Measurements from ENCODE around the gene FBXO3. TPM values are rescaled to one million over a fixed set of nuclear protein-coding genes. Genes with fewer than 3 reads are reported as not detected.
A peak's percentile ranks its signal among the peaks of the same experiment; 100 is the strongest.

The FBXO3 gene
- total RNA-seq, 3 donors from 2014 or later (not counting 1 experiment from before 2014, with no cell fraction given), result 54.9 to 64.7 (median 56.2) TPM

- H3K27ac ChIP-seq (ENCODE audit: low read length), result no peak overlapping the region
- WGBS (ENCODE audit: insufficient coverage), result 89% methylated on average over 4 of the region's 4 CpGs
These were observed 2.0 kb downstream of the FBXO3 start for GRCh38 chr11:33772300-33772699.

DNA sequence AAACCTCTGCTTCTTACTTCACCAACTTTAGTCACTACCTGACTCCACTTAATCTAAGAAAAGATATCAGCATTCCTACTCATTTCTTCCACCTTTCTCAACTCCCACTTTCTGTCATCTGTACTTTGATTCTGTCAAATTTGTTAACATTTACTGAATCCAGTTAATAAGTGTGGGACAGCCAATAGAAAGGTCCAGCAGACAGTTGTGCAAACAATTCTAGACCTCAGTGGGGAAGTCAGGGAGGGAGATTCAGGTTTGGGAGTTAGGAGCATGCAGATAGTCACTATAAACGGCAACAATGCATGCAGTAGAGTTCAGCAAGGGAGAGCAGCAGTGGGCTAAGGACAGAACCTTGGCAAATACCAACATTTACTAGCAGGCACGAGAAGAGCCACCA is 4.1 kb downstream of the FBXO3 start:
- no peak overlapping the region for H3K27ac Mint-ChIP-seq

More at GRCh38 chr11:33772300-33772699, 2.0 kb downstream of the FBXO3 start:
- peak overlapping the region; percentile 96 for H3K4me3 Mint-ChIP-seq
- H3K9me3 Mint-ChIP-seq, result no peaks in the 10 kb centered on the region
- TF ChIP-seq, protein P1, sequence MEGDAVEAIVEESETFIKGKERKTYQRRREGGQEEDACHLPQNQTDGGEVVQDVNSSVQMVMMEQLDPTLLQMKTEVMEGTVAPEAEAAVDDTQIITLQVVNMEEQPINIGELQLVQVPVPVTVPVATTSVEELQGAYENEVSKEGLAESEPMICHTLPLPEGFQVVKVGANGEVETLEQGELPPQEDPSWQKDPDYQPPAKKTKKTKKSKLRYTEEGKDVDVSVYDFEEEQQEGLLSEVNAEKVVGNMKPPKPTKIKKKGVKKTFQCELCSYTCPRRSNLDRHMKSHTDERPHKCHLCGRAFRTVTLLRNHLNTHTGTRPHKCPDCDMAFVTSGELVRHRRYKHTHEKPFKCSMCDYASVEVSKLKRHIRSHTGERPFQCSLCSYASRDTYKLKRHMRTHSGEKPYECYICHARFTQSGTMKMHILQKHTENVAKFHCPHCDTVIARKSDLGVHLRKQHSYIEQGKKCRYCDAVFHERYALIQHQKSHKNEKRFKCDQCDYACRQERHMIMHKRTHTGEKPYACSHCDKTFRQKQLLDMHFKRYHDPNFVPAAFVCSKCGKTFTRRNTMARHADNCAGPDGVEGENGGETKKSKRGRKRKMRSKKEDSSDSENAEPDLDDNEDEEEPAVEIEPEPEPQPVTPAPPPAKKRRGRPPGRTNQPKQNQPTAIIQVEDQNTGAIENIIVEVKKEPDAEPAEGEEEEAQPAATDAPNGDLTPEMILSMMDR (IDR thresholded peaks at IDR 0.05), result no peak
- H3K4me1 ChIP-seq (ENCODE audit: control insufficient read depth, insufficient read depth, low read length), result peaks cover 23% of the 10 kb centered on the region
- H3K27ac Mint-ChIP-seq, result peak overlapping the region; percentile 84 to 94
- H3K4me1 Mint-ChIP-seq, result peaks cover 38 to 42% of the 10 kb centered on the region in 2 donors
- peaks cover 31% of the 10 kb centered on the region for H3K36me3 ChIP-seq (ENCODE audit: control insufficient read depth, insufficient read depth, low read length)
- peaks cover 13 to 16% of the 10 kb centered on the region in 2 donors for H3K27me3 Mint-ChIP-seq (ENCODE audit: low read depth in 2 of 2)
- peaks cover 3% of the 10 kb centered on the region for H3K27me3 ChIP-seq (ENCODE audit: control insufficient read depth, insufficient read depth, low read length)
- H3K36me3 Mint-ChIP-seq, result no peaks in the 10 kb centered on the region
- DNase-seq (no peak), ATAC-seq (no peak)
- intact Hi-C loops (cut with micrococcal nuclease), result loop anchor here (5.0 kb wide), 1 partner anchor 35 kb away; the partner anchor contains the start of gene CD59
- H3K9me3 ChIP-seq (ENCODE audit: control insufficient read depth, insufficient read depth, low read length), result no peaks in the 10 kb centered on the region
- no peak overlapping the region for H3K4me3 ChIP-seq (ENCODE audit: low read length)

GRCh38 chr11:33769542-33769941 is 4.8 kb downstream of the FBXO3 start:
- Histone ChIP-seq H3K9me3 (ENCODE audit: control insufficient read depth, insufficient read depth, low read length) (no peaks in the 10 kb centered on the region), H3K27ac (ENCODE audit: low read length) (no peak overlapping the region), H3K36me3 (ENCODE audit: control insufficient read depth, insufficient read depth, low read length) (peaks cover 56% of the 10 kb centered on the region), H3K4me3 (ENCODE audit: low read length) (no peak overlapping the region), H3K27me3 (ENCODE audit: control insufficient read depth, insufficient read depth, low read length) (no peaks in the 10 kb centered on the region), H3K4me1 (ENCODE audit: control insufficient read depth, insufficient read depth, low read length) (peaks cover 15% of the 10 kb centered on the region)
- peak overlapping the region in 1 of 2 donors; percentile 2 for H3K27ac Mint-ChIP-seq
- intact Hi-C loops (cut with micrococcal nuclease), result no loop called here
- TF ChIP-seq, protein P1 (IDR thresholded peaks at IDR 0.05), result no peak
- no peaks in the 10 kb centered on the region for H3K27me3 Mint-ChIP-seq (ENCODE audit: low read depth in 2 of 2)
- peaks cover 7% of the 10 kb centered on the region for H3K36me3 Mint-ChIP-seq
- H3K4me1 Mint-ChIP-seq, result peaks cover 24 to 33% of the 10 kb centered on the region in 2 donors
- DNase-seq, result no peak
- WGBS (ENCODE audit: insufficient coverage), result 97% methylated on average over 3 of the region's 4 CpGs
- no peak for ATAC-seq
- H3K4me3 Mint-ChIP-seq, result no peak overlapping the region
- no peaks in the 10 kb centered on the region for H3K9me3 Mint-ChIP-seq

More for the DNA sequence above, 4.1 kb downstream of the FBXO3 start:
- WGBS (ENCODE audit: insufficient coverage), result 100% methylated on average over 2 of the region's 2 CpGs
- DNase-seq (no peak), ATAC-seq (no peak)
- H3K9me3 Mint-ChIP-seq, result no peaks in the 10 kb centered on the region
- Histone ChIP-seq H3K4me1 (ENCODE audit: control insufficient read depth, insufficient read depth, low read length) (peaks cover 22% of the 10 kb centered on the region), H3K4me3 (ENCODE audit: low read length) (no peak overlapping the region), H3K36me3 (ENCODE audit: control insufficient read depth, insufficient read depth, low read length) (peaks cover 49% of the 10 kb centered on the region), H3K9me3 (ENCODE audit: control insufficient read depth, insufficient read depth, low read length) (no peaks in the 10 kb centered on the region), H3K27me3 (ENCODE audit: control insufficient read depth, insufficient read depth, low read length) (no peaks in the 10 kb centered on the region), H3K27ac (ENCODE audit: low read length) (no peak overlapping the region)
- peaks cover 7% of the 10 kb centered on the region for H3K36me3 Mint-ChIP-seq
- no peak overlapping the region for H3K4me3 Mint-ChIP-seq
- TF ChIP-seq, protein P1 (IDR thresholded peaks at IDR 0.05), result no peak
- intact Hi-C loops (cut with micrococcal nuclease), result loop anchor here (5.0 kb wide), 1 partner anchor 33 kb away; the partner anchor contains the start of gene CD59
- H3K4me1 Mint-ChIP-seq, result peaks cover 31 to 40% of the 10 kb centered on the region in 2 donors
- H3K27me3 Mint-ChIP-seq (ENCODE audit: low read depth in 2 of 2), result peaks cover under 1 to 3% of the 10 kb centered on the region in 2 donors

DNA sequence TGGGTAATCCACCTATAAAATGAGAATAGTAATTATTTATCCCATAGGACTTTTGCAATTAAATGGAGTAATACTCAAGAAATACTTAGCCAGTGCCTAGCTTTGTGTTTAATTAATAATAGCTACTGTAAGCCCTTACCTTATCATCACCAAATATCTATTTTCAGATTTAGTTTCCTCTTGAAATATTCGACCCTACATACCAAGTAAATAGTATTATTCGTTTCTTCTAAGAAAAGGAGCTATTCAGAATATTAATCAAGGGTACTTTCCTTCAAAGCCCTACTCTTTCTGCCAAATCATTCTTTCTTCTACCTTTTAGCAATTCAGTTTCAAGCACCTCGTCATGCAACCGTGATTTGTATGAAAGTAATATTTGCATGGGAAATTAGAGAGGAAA is 6.7 kb downstream of the FBXO3 start:
- Mint-ChIP-seq H3K9me3 (no peaks in the 10 kb centered on the region), H3K27me3 (ENCODE audit: low read depth in 2 of 2) (no peaks in the 10 kb centered on the region), H3K27ac (no peak overlapping the region), H3K4me1 (peaks cover 17% of the 10 kb centered on the region in 2 donors), H3K36me3 (peaks cover 15% of the 10 kb centered on the region), H3K4me3 (no peak overlapping the region)
- Histone ChIP-seq H3K9me3 (ENCODE audit: control insufficient read depth, insufficient read depth, low read length) (no peaks in the 10 kb centered on the region), H3K4me1 (ENCODE audit: control insufficient read depth, insufficient read depth, low read length) (peaks cover 5% of the 10 kb centered on the region), H3K27me3 (ENCODE audit: control insufficient read depth, insufficient read depth, low read length) (no peaks in the 10 kb centered on the region), H3K27ac (ENCODE audit: low read length) (no peak overlapping the region), H3K36me3 (ENCODE audit: control insufficient read depth, insufficient read depth, low read length) (peaks cover 74% of the 10 kb centered on the region), H3K4me3 (ENCODE audit: low read length) (no peak overlapping the region)
- TF ChIP-seq, protein P1 (IDR thresholded peaks at IDR 0.05), result no peak
- WGBS (ENCODE audit: insufficient coverage), result 80% methylated on average over 1 of the region's 4 CpGs
- intact Hi-C loops (cut with micrococcal nuclease), result no loop called here
- DNase-seq, result no peak
- ATAC-seq, result no peak
